ENCODE results near the gene MROH7. TPM values are rescaled to one million over a fixed set of nuclear protein-coding genes. Genes with fewer than 3 reads are reported as not detected.

The MROH7 gene
- total RNA-seq, 5 donors from 2014 or later (not counting 1 experiment from before 2014, with no cell fraction given), result 0.15 to 0.63 (median 0.25) TPM

DNA sequence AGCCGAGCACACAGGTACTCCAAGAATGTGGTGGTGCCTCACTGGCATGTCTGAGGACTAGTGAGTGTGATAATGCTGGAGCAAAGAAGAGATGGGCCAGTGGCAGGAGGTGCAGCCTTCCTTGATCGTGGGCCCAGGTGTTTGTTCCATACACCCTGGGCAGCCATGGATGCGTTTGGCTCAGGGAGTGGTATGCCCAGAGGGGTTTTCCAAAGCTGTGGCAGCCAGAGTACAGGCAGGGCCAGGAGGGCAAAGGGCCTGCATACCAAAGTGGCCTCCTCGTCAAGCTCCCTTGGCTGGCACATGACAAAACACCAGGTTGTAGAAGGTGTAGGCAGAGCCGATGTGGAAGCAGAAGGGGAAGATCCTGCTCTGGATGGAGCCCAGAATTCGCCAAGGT, 103.7 kb downstream of the MROH7 start:
- no peak for DNase-seq
- Mint-ChIP-seq H3K9me3 (no peaks in the 10 kb centered on the region), H3K4me3 (no peak overlapping the region), H3K27ac (no peak overlapping the region), H3K4me1 (no peaks in the 10 kb centered on the region), H3K27me3 (no peaks in the 10 kb centered on the region), H3K36me3 (peaks cover 28% of the 10 kb centered on the region)
- H3K9me3 ChIP-seq, result no peaks in the 10 kb centered on the region
- ChIA-PET CTCF (no interaction called here), POLR2A (no interaction called here)
- H3K4me1 ChIP-seq (ENCODE audit: control insufficient read depth in 1 of 2, extremely low read depth in 1 of 2, insufficient read depth in 2 of 2, low read length in 2 of 2), result no peaks in the 10 kb centered on the region
- no peaks in the 10 kb centered on the region for H3K27me3 ChIP-seq (replicated peaks in 1 of 2; ENCODE audit: control insufficient read depth in 2 of 2, extremely low read depth in 1 of 2, insufficient read depth in 2 of 2, low read length in 1 of 2)
- H3K36me3 ChIP-seq (ENCODE audit: control insufficient read depth in 2 of 2, extremely low read depth in 1 of 2, insufficient read depth in 1 of 2, low read length in 1 of 2), result peaks cover 0 to 28% of the 10 kb centered on the region in 2 donors
- ATAC-seq (replicated peaks in 1 of 4), result no peak
- H3K4me3 ChIP-seq (ENCODE audit: control insufficient read depth in 1 of 2, extremely low read depth in 1 of 2, low read length in 1 of 2), result no peak overlapping the region
- WGBS (ENCODE audit: insufficient coverage), result 87% methylated on average over 6 of the region's 6 CpGs
- no peak overlapping the region for H3K27ac ChIP-seq (ENCODE audit: low read length)

DNA sequence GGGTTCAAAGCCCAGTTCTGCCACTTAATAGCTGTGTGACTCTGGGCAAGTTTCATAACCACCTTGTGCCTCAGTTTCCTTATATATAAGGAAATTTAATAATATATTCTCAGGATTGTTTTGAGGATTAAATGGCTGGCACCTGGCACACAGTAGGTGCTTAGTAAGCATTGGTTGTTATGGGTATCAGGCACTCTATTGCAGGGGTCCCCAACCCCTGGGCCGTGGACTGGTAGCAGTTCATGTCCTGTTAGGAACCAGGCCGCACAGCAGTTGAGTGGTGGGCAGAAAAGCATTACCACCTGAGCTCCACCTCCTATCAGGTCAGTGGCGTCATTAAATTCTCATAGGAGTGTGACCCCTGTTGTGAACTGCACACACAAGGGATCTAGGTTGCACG, 104.3 kb downstream of the MROH7 start:
- Histone ChIP-seq H3K27ac (ENCODE audit: low read length) (no peak overlapping the region), H3K4me3 (ENCODE audit: control insufficient read depth in 1 of 2, extremely low read depth in 1 of 2, low read length in 1 of 2) (no peak overlapping the region), H3K4me1 (ENCODE audit: control insufficient read depth in 1 of 2, extremely low read depth in 1 of 2, insufficient read depth in 2 of 2, low read length in 2 of 2) (no peaks in the 10 kb centered on the region), H3K9me3 (no peaks in the 10 kb centered on the region), H3K36me3 (ENCODE audit: control insufficient read depth in 2 of 2, extremely low read depth in 1 of 2, insufficient read depth in 1 of 2, low read length in 1 of 2) (peaks cover 0 to 23% of the 10 kb centered on the region in 2 donors), H3K27me3 (replicated peaks in 1 of 2; ENCODE audit: control insufficient read depth in 2 of 2, extremely low read depth in 1 of 2, insufficient read depth in 2 of 2, low read length in 1 of 2) (no peaks in the 10 kb centered on the region)
- H3K27ac Mint-ChIP-seq, result no peak overlapping the region
- DNase-seq, result no peak
- ChIA-PET CTCF (no interaction called here), POLR2A (no interaction called here)
- H3K9me3 Mint-ChIP-seq, result no peaks in the 10 kb centered on the region
- 97% methylated on average over 3 of the region's 4 CpGs for WGBS (ENCODE audit: insufficient coverage)
- peaks cover 23% of the 10 kb centered on the region for H3K36me3 Mint-ChIP-seq
- H3K27me3 Mint-ChIP-seq, result no peaks in the 10 kb centered on the region
- H3K4me3 Mint-ChIP-seq, result no peak overlapping the region
- H3K4me1 Mint-ChIP-seq, result no peaks in the 10 kb centered on the region
- ATAC-seq (replicated peaks in 1 of 4), result no peak

DNA sequence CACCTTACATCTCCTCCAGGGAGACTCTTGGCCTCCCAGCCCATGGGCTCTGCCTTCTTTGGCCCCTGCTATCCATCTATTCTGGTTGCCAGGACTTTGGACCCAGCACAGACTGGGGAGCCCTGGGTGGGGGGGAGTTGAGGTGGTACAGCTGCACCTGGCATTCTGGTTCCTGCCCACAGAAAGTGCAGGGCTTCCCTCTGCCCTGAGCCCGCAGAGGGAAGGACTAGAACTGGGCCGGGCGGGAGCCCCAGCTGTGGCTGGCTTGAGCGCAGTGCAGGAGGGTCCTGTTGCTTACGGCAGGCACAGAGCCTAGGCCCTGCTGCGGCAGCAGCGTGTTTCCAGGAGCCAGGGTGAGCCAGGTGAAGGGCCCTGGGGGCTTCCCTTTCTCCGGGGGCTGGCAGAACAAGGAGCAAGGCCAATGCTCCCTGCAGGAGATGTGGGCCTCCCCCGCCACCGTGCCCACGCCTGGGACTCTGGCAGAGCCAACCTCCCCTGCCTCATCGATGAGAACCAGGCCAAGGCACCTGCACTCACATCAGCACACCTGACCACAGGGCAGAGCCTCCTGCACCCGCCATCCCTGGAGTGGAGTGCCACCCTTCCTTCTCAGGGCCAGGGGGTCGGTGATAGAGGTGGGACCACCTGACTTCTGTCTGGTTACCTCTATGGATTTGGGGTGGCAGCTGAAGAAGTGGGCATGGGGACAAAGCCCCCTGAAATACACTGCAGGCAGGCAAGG, 106.7 kb downstream of the MROH7 start:
- Mint-ChIP-seq H3K4me3 (no peak overlapping the region), H3K27ac (no peak overlapping the region), H3K9me3 (no peaks in the 10 kb centered on the region), H3K36me3 (peaks cover 8% of the 10 kb centered on the region), H3K4me1 (no peaks in the 10 kb centered on the region), H3K27me3 (no peaks in the 10 kb centered on the region)
- ATAC-seq (replicated peaks in 1 of 4) (no peak), DNase-seq (no peak)
- Histone ChIP-seq H3K4me1 (ENCODE audit: control insufficient read depth in 1 of 2, extremely low read depth in 1 of 2, insufficient read depth in 2 of 2, low read length in 2 of 2) (no peaks in the 10 kb centered on the region), H3K9me3 (no peaks in the 10 kb centered on the region), H3K4me3 (ENCODE audit: control insufficient read depth in 1 of 2, extremely low read depth in 1 of 2, low read length in 1 of 2) (no peak overlapping the region), H3K27me3 (replicated peaks in 1 of 2; ENCODE audit: control insufficient read depth in 2 of 2, extremely low read depth in 1 of 2, insufficient read depth in 2 of 2, low read length in 1 of 2) (no peaks in the 10 kb centered on the region), H3K36me3 (ENCODE audit: control insufficient read depth in 2 of 2, extremely low read depth in 1 of 2, insufficient read depth in 1 of 2, low read length in 1 of 2) (peaks cover 0 to 1% of the 10 kb centered on the region in 2 donors), H3K27ac (ENCODE audit: low read length) (no peak overlapping the region)
- ChIA-PET CTCF (no interaction called here), POLR2A (no interaction called here)
- 85% methylated on average over 13 of the region's 14 CpGs for WGBS (ENCODE audit: insufficient coverage)

DNA sequence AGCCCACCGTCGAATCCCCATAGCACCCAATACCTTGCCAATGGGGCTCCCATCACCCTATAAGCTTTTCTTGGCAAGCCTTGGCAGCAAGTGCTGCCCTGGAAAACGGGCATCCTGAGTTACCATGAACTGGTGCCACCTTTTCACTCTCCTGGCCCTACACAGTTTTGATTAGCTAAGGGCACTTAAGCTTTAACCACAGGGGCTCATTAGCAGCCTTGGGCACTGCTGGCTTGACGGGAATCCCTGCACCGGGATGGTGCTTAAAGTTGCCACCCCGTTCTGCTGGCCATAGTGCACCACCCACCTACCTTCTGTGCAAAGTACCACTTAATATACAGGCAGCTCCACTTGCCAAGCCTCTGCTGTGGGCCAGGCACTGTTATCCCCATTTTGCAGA, 109.0 kb downstream of the MROH7 start:
- Mint-ChIP-seq H3K4me1 (no peaks in the 10 kb centered on the region), H3K36me3 (no peaks in the 10 kb centered on the region)
- CTCF ChIA-PET, result no interaction called here

DNA sequence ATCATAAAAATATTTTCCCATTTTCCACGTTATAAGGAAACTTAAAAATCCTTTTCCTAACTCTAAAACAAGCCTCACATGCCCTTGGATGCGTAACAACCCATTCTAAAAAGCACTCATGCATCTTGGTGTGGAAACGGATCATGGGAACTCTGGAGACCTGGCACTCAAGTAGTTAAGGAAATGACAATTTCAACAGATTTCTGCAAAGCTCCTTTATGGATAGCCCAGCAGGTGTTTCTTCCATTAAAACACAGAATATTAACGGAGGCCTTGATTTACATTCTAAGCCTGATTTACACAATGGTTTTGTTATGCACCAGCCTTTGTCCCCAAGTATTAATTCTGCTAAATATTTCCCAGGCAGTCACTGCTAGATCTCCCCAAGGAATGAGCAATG, 109.8 kb downstream of the MROH7 start:
- H3K27me3 Mint-ChIP-seq, result no peaks in the 10 kb centered on the region
- H3K4me1 Mint-ChIP-seq, result no peaks in the 10 kb centered on the region
- Histone ChIP-seq H3K4me1 (ENCODE audit: control insufficient read depth in 1 of 2, extremely low read depth in 1 of 2, insufficient read depth in 2 of 2, low read length in 2 of 2) (no peaks in the 10 kb centered on the region), H3K4me3 (ENCODE audit: control insufficient read depth in 1 of 2, extremely low read depth in 1 of 2, low read length in 1 of 2) (no peak overlapping the region), H3K27ac (ENCODE audit: low read length) (no peak overlapping the region), H3K27me3 (replicated peaks in 1 of 2; ENCODE audit: control insufficient read depth in 2 of 2, extremely low read depth in 1 of 2, insufficient read depth in 2 of 2, low read length in 1 of 2) (no peaks in the 10 kb centered on the region), H3K36me3 (ENCODE audit: control insufficient read depth in 2 of 2, extremely low read depth in 1 of 2, insufficient read depth in 1 of 2, low read length in 1 of 2) (peaks cover 0 to 2% of the 10 kb centered on the region in 2 donors), H3K9me3 (no peaks in the 10 kb centered on the region)
- H3K36me3 Mint-ChIP-seq, result peaks cover 5% of the 10 kb centered on the region
- POLR2A ChIA-PET, result no interaction called here
- no peak overlapping the region for H3K27ac Mint-ChIP-seq
- ATAC-seq (replicated peaks in 1 of 4), result no peak
- H3K9me3 Mint-ChIP-seq, result no peaks in the 10 kb centered on the region
- H3K4me3 Mint-ChIP-seq, result no peak overlapping the region
- no peak for DNase-seq
- CTCF ChIA-PET, result no interaction called here
- WGBS (ENCODE audit: insufficient coverage), result 100% methylated on average over 3 of the region's 4 CpGs

More for the DNA sequence above, 109.0 kb downstream of the MROH7 start:
- Mint-ChIP-seq H3K27ac (no peak overlapping the region), H3K9me3 (no peaks in the 10 kb centered on the region), H3K4me3 (no peak overlapping the region), H3K27me3 (no peaks in the 10 kb centered on the region)
- 70% methylated on average over 3 of the region's 6 CpGs for WGBS (ENCODE audit: insufficient coverage)
- peaks cover 0 to 2% of the 10 kb centered on the region in 2 donors for H3K36me3 ChIP-seq (ENCODE audit: control insufficient read depth in 2 of 2, extremely low read depth in 1 of 2, insufficient read depth in 1 of 2, low read length in 1 of 2)
- no peaks in the 10 kb centered on the region for H3K27me3 ChIP-seq (replicated peaks in 1 of 2; ENCODE audit: control insufficient read depth in 2 of 2, extremely low read depth in 1 of 2, insufficient read depth in 2 of 2, low read length in 1 of 2)
- H3K4me1 ChIP-seq (ENCODE audit: control insufficient read depth in 1 of 2, extremely low read depth in 1 of 2, insufficient read depth in 2 of 2, low read length in 2 of 2), result no peaks in the 10 kb centered on the region
- H3K27ac ChIP-seq (ENCODE audit: low read length), result no peak overlapping the region
- POLR2A ChIA-PET, result no interaction called here
- no peak for ATAC-seq (replicated peaks in 1 of 4)
- no peaks in the 10 kb centered on the region for H3K9me3 ChIP-seq
- no peak for DNase-seq
- no peak overlapping the region for H3K4me3 ChIP-seq (ENCODE audit: control insufficient read depth in 1 of 2, extremely low read depth in 1 of 2, low read length in 1 of 2)

DNA sequence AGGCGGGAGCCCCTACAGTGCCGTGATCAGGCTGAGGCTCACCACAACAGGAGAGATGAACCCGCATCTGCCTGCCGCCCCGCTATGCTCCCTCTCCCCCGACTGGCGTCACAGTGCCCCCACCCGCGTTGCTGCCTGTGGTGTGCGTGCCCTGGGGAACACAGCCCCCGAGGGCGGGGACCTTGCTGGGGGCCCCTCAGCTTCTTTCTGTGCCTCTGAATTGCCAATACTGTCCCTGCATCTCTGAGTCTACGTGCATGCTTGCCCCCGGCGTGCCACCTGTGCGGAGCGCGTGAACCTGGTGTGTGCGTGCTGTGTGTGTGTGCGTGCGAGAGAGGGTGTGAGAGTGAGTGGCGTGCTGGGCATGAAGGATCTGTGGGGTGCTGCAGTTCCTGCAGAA, 112.5 kb downstream of the MROH7 start:
- no peak for DNase-seq
- Histone ChIP-seq H3K27me3 (replicated peaks in 1 of 2; ENCODE audit: control insufficient read depth in 2 of 2, extremely low read depth in 1 of 2, insufficient read depth in 2 of 2, low read length in 1 of 2) (no peaks in the 10 kb centered on the region), H3K36me3 (ENCODE audit: control insufficient read depth in 2 of 2, extremely low read depth in 1 of 2, insufficient read depth in 1 of 2, low read length in 1 of 2) (peaks cover 0 to 17% of the 10 kb centered on the region in 2 donors), H3K4me1 (ENCODE audit: control insufficient read depth in 1 of 2, extremely low read depth in 1 of 2, insufficient read depth in 2 of 2, low read length in 2 of 2) (no peaks in the 10 kb centered on the region), H3K4me3 (ENCODE audit: control insufficient read depth in 1 of 2, extremely low read depth in 1 of 2, low read length in 1 of 2) (no peak overlapping the region), H3K9me3 (no peaks in the 10 kb centered on the region), H3K27ac (ENCODE audit: low read length) (no peak overlapping the region)
- ChIA-PET CTCF (no interaction called here), POLR2A (no interaction called here)
- Mint-ChIP-seq H3K36me3 (peaks cover 15% of the 10 kb centered on the region), H3K27ac (no peak overlapping the region), H3K9me3 (no peaks in the 10 kb centered on the region), H3K4me1 (no peaks in the 10 kb centered on the region), H3K27me3 (no peaks in the 10 kb centered on the region), H3K4me3 (no peak overlapping the region)
- ATAC-seq (replicated peaks in 1 of 4), result no peak
- WGBS (ENCODE audit: insufficient coverage), result 91% methylated on average over 21 of the region's 22 CpGs

Data from T-cell (primary cell).